Dendritic cell treated with granulocyte-macrophage colony-stimulating factor and Interleukin-4, amounts not matched to agents 40 ng/mL and 50 ng/mL, for 4 days (primary cell): Measurements from ENCODE around the gene FSIP2.

Experiments
- H3K27ac Mint-ChIP-seq: one replicate; pipeline ENCODE4 v1.8.0; 2022; ENCODE audit warnings: mild to moderate bottlenecking, mixed read lengths
- H3K27me3 Mint-ChIP-seq: one replicate; pipeline ENCODE4 v1.8.0; 2022; ENCODE audit warnings: mild to moderate bottlenecking, mixed read lengths
- H3K36me3 Mint-ChIP-seq: one replicate; pipeline ENCODE4 v1.8.0; 2022; ENCODE audit warnings: low read depth, mixed read lengths
- H3K4me1 Mint-ChIP-seq: one replicate; pipeline ENCODE4 v1.8.0; 2022; ENCODE audit warnings: low read depth, mixed read lengths
- H3K4me3 Mint-ChIP-seq: one replicate; pipeline ENCODE4 v1.8.0; 2022; ENCODE audit warnings: mild to moderate bottlenecking, moderate library complexity, mixed read lengths
- H3K9me3 Mint-ChIP-seq: one replicate; pipeline ENCODE4 v1.8.0; 2022; ENCODE audit warnings: mixed read lengths
- intact Hi-C: fragments of 100-400 bp; cut with micrococcal nuclease; formaldehyde crosslinking; loops from one replicate; pipeline ENCODE4 v1.15.0; 2022

FSIP2 gene

GRCh38 chr2:185787227-185788145, 48.9 kb downstream of the FSIP2 start:
- Mint-ChIP-seq H3K27ac (no peak overlapping the region), H3K36me3 (no peaks in the 10 kb centered on the region), H3K4me1 (no peaks in the 10 kb centered on the region), H3K4me3 (no peak overlapping the region), H3K9me3 (no peaks in the 10 kb centered on the region), H3K27me3 (no peaks in the 10 kb centered on the region)
- intact Hi-C loops: no loop called here

GRCh38 chr2:185790361-185790760, 51.8 kb downstream of the FSIP2 start:
- Mint-ChIP-seq H3K4me1 (no peaks in the 10 kb centered on the region), H3K27me3 (no peaks in the 10 kb centered on the region), H3K36me3 (no peaks in the 10 kb centered on the region), H3K27ac (no peak overlapping the region), H3K4me3 (no peak overlapping the region), H3K9me3 (no peaks in the 10 kb centered on the region)
- intact Hi-C loops: no loop called here

GRCh38 chr2:185793532-185794345, 55.1 kb downstream of the FSIP2 start:
- Mint-ChIP-seq H3K9me3 (no peaks in the 10 kb centered on the region), H3K27me3 (no peaks in the 10 kb centered on the region), H3K36me3 (no peaks in the 10 kb centered on the region), H3K4me1 (no peaks in the 10 kb centered on the region), H3K27ac (no peak overlapping the region), H3K4me3 (no peak overlapping the region)
- intact Hi-C loops: no loop called here

- Mint-ChIP-seq H3K27me3 (no peaks in the 10 kb centered on the region), H3K27ac (no peak overlapping the region), H3K4me3 (no peak overlapping the region), H3K4me1 (no peaks in the 10 kb centered on the region), H3K36me3 (no peaks in the 10 kb centered on the region), H3K9me3 (no peaks in the 10 kb centered on the region)
- intact Hi-C loops: no loop called here
Measured at GRCh38 chr2:185796758-185797157, 58.2 kb downstream of the FSIP2 start.

GRCh38 chr2:185802926-185803325, 64.3 kb downstream of the FSIP2 start:
- H3K9me3 Mint-ChIP-seq: peaks cover 23% of the 10 kb centered on the region
- intact Hi-C loops: no loop called here

GRCh38 chr2:185806783-185807182, 68.2 kb downstream of the FSIP2 start:
- H3K4me3 Mint-ChIP-seq: no peak overlapping the region
- intact Hi-C loops: no loop called here
- no peaks in the 10 kb centered on the region for H3K27me3 Mint-ChIP-seq
- peaks cover 33% of the 10 kb centered on the region for H3K9me3 Mint-ChIP-seq
- no peaks in the 10 kb centered on the region for H3K36me3 Mint-ChIP-seq
- no peaks in the 10 kb centered on the region for H3K4me1 Mint-ChIP-seq
- no peak overlapping the region for H3K27ac Mint-ChIP-seq

More at GRCh38 chr2:185802926-185803325, 64.3 kb downstream of the FSIP2 start:
- Mint-ChIP-seq H3K4me3 (no peak overlapping the region), H3K27me3 (no peaks in the 10 kb centered on the region), H3K36me3 (no peaks in the 10 kb centered on the region), H3K27ac (no peak overlapping the region), H3K4me1 (no peaks in the 10 kb centered on the region)

- intact Hi-C loops: no loop called here
- H3K27ac Mint-ChIP-seq: no peak overlapping the region
- no peaks in the 10 kb centered on the region for H3K27me3 Mint-ChIP-seq
- H3K9me3 Mint-ChIP-seq: peaks cover 33% of the 10 kb centered on the region
- H3K4me1 Mint-ChIP-seq: no peaks in the 10 kb centered on the region
- no peak overlapping the region for H3K4me3 Mint-ChIP-seq
- H3K36me3 Mint-ChIP-seq: no peaks in the 10 kb centered on the region
Measured at GRCh38 chr2:185807351-185807750, 68.7 kb downstream of the FSIP2 start.

- intact Hi-C loops: no loop called here
- Mint-ChIP-seq H3K9me3 (peaks cover 24% of the 10 kb centered on the region), H3K27me3 (no peaks in the 10 kb centered on the region), H3K27ac (no peak overlapping the region), H3K4me1 (no peaks in the 10 kb centered on the region), H3K36me3 (no peaks in the 10 kb centered on the region), H3K4me3 (no peak overlapping the region)
Measured at GRCh38 chr2:185811580-185811979, 73.0 kb downstream of the FSIP2 start.

- intact Hi-C loops: no loop called here
- H3K27me3 Mint-ChIP-seq: no peaks in the 10 kb centered on the region
- H3K4me3 Mint-ChIP-seq: no peak overlapping the region
- H3K4me1 Mint-ChIP-seq: no peaks in the 10 kb centered on the region
- H3K27ac Mint-ChIP-seq: no peak overlapping the region
- H3K36me3 Mint-ChIP-seq: no peaks in the 10 kb centered on the region
- H3K9me3 Mint-ChIP-seq: peaks cover 43% of the 10 kb centered on the region
Measured at GRCh38 chr2:185813707-185814106, 75.1 kb downstream of the FSIP2 start.

GRCh38 chr2:185817991-185818390, 79.4 kb downstream of the FSIP2 start:
- Mint-ChIP-seq H3K27me3 (no peaks in the 10 kb centered on the region), H3K4me1 (no peaks in the 10 kb centered on the region), H3K36me3 (no peaks in the 10 kb centered on the region), H3K27ac (no peak overlapping the region), H3K4me3 (no peak overlapping the region), H3K9me3 (peaks cover 57% of the 10 kb centered on the region)
- intact Hi-C loops: no loop called here

- Mint-ChIP-seq H3K9me3 (peaks cover 54% of the 10 kb centered on the region), H3K27me3 (no peaks in the 10 kb centered on the region)
Measured at GRCh38 chr2:185821467-185821866, 82.9 kb downstream of the FSIP2 start.

GRCh38 chr2:185823773-185824172, 85.2 kb downstream of the FSIP2 start:
- H3K27ac Mint-ChIP-seq: no peak overlapping the region
- H3K4me1 Mint-ChIP-seq: no peaks in the 10 kb centered on the region
- H3K9me3 Mint-ChIP-seq: peaks cover 41% of the 10 kb centered on the region
- H3K4me3 Mint-ChIP-seq: no peak overlapping the region
- H3K36me3 Mint-ChIP-seq: no peaks in the 10 kb centered on the region
- no peaks in the 10 kb centered on the region for H3K27me3 Mint-ChIP-seq
- intact Hi-C loops: no loop called here

More at GRCh38 chr2:185821467-185821866, 82.9 kb downstream of the FSIP2 start:
- Mint-ChIP-seq H3K36me3 (no peaks in the 10 kb centered on the region), H3K4me1 (no peaks in the 10 kb centered on the region), H3K27ac (no peak overlapping the region), H3K4me3 (no peak overlapping the region)
- intact Hi-C loops: no loop called here

GRCh38 chr2:185825557-185825956, 87.0 kb downstream of the FSIP2 start:
- no peak overlapping the region for H3K4me3 Mint-ChIP-seq

GRCh38 chr2:185828326-185828725, 89.7 kb downstream of the FSIP2 start:
- no peaks in the 10 kb centered on the region for H3K4me1 Mint-ChIP-seq

More at GRCh38 chr2:185825557-185825956, 87.0 kb downstream of the FSIP2 start:
- H3K4me1 Mint-ChIP-seq: no peaks in the 10 kb centered on the region
- H3K9me3 Mint-ChIP-seq: peaks cover 42% of the 10 kb centered on the region
- H3K27me3 Mint-ChIP-seq: no peaks in the 10 kb centered on the region
- no peaks in the 10 kb centered on the region for H3K36me3 Mint-ChIP-seq
- intact Hi-C loops: no loop called here
- no peak overlapping the region for H3K27ac Mint-ChIP-seq

More at GRCh38 chr2:185828326-185828725, 89.7 kb downstream of the FSIP2 start:
- no peak overlapping the region for H3K4me3 Mint-ChIP-seq
- peaks cover 26% of the 10 kb centered on the region for H3K9me3 Mint-ChIP-seq
- no peaks in the 10 kb centered on the region for H3K27me3 Mint-ChIP-seq
- H3K36me3 Mint-ChIP-seq: no peaks in the 10 kb centered on the region
- intact Hi-C loops: no loop called here
- no peak overlapping the region for H3K27ac Mint-ChIP-seq
